Measurements from ENCODE around the gene IRAK1.

IRAK1 gene

GRCh38 chrX:153993079-153993478 is 26.6 kb downstream of the IRAK1 start:
- ATAC-seq, result no peak
- TF ChIP-seq PPARA (CRISPR knock-in tag; IDR thresholded peaks at IDR 0.05; ENCODE audit: borderline replicate concordance) (no peak), ZNF8 (CRISPR knock-in tag; IDR thresholded peaks at IDR 0.05) (no peak), ESRRG (CRISPR knock-in tag; IDR thresholded peaks at IDR 0.05) (no peak), CREB5 (CRISPR knock-in tag; IDR thresholded peaks at IDR 0.05; ENCODE audit: low read depth) (no peak), CSRNP3 (CRISPR knock-in tag; IDR thresholded peaks at IDR 0.05) (no peak), BACH2 (CRISPR knock-in tag; IDR thresholded peaks at IDR 0.05; ENCODE audit: borderline replicate concordance) (no peak), ZNF70 (CRISPR knock-in tag; IDR thresholded peaks at IDR 0.05) (no peak), TSHZ2 (CRISPR knock-in tag; IDR thresholded peaks at IDR 0.05) (no peak), CSDC2 (CRISPR knock-in tag; IDR thresholded peaks at IDR 0.05) (no peak), TOX (CRISPR knock-in tag; IDR thresholded peaks at IDR 0.05; ENCODE audit: borderline replicate concordance) (no peak), RARB (CRISPR knock-in tag; IDR thresholded peaks at IDR 0.05) (no peak), ZFP3 (CRISPR knock-in tag; IDR thresholded peaks at IDR 0.05) (no peak), SNAI2 (CRISPR knock-in tag; IDR thresholded peaks at IDR 0.05) (no peak), GLIS3 (CRISPR knock-in tag; IDR thresholded peaks at IDR 0.05) (no peak), PATZ1 (CRISPR knock-in tag; IDR thresholded peaks at IDR 0.05; ENCODE audit: borderline replicate concordance) (no peak), TCF4 (CRISPR knock-in tag; IDR thresholded peaks at IDR 0.05; ENCODE audit: borderline replicate concordance) (no peak), ISL1 (CRISPR knock-in tag; IDR thresholded peaks at IDR 0.05) (no peak), ZFP30 (CRISPR knock-in tag; IDR thresholded peaks at IDR 0.05) (no peak), POU6F1 (CRISPR knock-in tag; IDR thresholded peaks at IDR 0.05; ENCODE audit: borderline replicate concordance, low read depth) (no peak), ZC3H10 (CRISPR knock-in tag; IDR thresholded peaks at IDR 0.05) (no peak)

- no peak for TF ChIP-seq CSRNP3 (CRISPR knock-in tag; IDR thresholded peaks at IDR 0.05)
- no peak for TF ChIP-seq ISL1 (CRISPR knock-in tag; IDR thresholded peaks at IDR 0.05)
- TF ChIP-seq ARNTL (CRISPR knock-in tag; IDR thresholded peaks at IDR 0.05; ENCODE audit: borderline replicate concordance, low read depth), result no peak
- no peak for TF ChIP-seq CSDC2 (CRISPR knock-in tag; IDR thresholded peaks at IDR 0.05)
- TF ChIP-seq ZNF70 (CRISPR knock-in tag; IDR thresholded peaks at IDR 0.05), result no peak
- no peak for TF ChIP-seq CREB5 (CRISPR knock-in tag; IDR thresholded peaks at IDR 0.05; ENCODE audit: low read depth)
- TF ChIP-seq OSR1 (CRISPR knock-in tag; IDR thresholded peaks at IDR 0.05), result no peak
- no peak for TF ChIP-seq ESRRG (CRISPR knock-in tag; IDR thresholded peaks at IDR 0.05)
- ATAC-seq, result no peak
Measured at GRCh38 chrX:153992180-153992579, 27.5 kb downstream of the IRAK1 start.

Data from SK-N-SH treated with all-trans-retinoic acid at 6 μM for 48 hours (cell line).